GM21529 (cell line): ENCODE data around the gene UQCR11.
A peak's percentile ranks its signal among the peaks of the same experiment; 100 is the strongest.
"Not testable (repeated sequence)": the region's sequence is repeated elsewhere in the genome, so short reads cannot be mapped to it uniquely, and the experiment has no call there.

ENCODE experiments used
- ATAC-seq: cut with Tn5 transposase; IDR thresholded peaks from one replicate; pipeline ENCODE4 v1.9.1; 2021; ENCODE audit not compliant: unreplicated experiment

Gene UQCR11

GRCh38 chr19:1605236-1606137 is at the start of gene UQCR11:
UQCR11 (minus strand) TSS chr19:1605462; CDS start chr19:1605409, 53 bp downstream.
- peak; percentile 69 for ATAC-seq

- ATAC-seq = no peak
Measured at GRCh38 chr19:1654178-1654792, 49.0 kb upstream of the UQCR11 start.

GRCh38 chr19:1653300-1653628 is 48.0 kb upstream of the UQCR11 start:
- ATAC-seq = no peak

DNA sequence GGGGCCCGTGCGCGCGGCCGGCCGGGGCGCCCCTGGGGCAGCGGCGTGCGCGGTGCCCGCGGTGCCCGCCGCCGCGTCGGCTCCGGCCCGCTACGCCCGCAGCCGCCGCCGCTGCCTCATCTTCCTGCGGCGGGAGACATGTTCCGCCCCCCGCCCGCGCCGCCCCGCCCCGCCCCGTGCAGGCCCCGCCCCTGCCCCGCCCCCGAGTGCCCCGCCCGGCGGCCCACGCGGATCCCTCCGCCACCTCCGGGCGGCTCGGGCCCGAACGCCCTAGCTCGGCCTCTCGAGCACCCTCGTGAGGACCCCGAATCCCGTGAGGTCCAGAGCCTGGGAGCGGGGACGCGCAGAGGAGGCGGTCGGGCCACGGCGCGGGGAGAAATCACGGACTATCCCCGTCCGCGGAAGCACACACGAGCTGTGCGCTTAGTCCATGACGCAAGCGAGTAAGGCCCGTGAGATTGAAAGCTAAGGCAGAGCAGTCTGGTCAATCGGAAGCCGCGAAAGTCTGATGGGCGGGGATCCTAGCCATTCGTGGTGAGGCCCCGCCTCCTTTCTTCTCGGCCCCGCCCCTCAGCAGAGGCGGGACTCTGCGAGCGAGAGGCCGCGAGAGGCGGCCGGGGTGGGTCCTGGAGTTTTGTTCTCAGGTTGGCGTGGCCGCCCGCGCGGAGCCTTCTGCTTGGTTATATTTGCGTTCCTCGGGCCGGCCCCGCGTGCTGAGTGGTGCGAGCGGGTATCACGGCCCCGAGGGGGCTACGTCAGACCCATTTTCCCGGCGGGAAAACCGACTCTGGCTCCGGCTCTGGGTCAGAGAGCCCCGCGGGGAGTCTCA is 47.4 kb upstream of the UQCR11 start, which contains the start of gene TCF3:
Gene TCF3 (minus strand): TSS at position 145 of the 829 bp plus-strand sequence. CDS start 2,367 bp downstream, outside the sequence.
- ATAC-seq = peak; percentile 66

- no peak for ATAC-seq
Measured at GRCh38 chr19:1651568-1652291, 46.5 kb upstream of the UQCR11 start.

DNA sequence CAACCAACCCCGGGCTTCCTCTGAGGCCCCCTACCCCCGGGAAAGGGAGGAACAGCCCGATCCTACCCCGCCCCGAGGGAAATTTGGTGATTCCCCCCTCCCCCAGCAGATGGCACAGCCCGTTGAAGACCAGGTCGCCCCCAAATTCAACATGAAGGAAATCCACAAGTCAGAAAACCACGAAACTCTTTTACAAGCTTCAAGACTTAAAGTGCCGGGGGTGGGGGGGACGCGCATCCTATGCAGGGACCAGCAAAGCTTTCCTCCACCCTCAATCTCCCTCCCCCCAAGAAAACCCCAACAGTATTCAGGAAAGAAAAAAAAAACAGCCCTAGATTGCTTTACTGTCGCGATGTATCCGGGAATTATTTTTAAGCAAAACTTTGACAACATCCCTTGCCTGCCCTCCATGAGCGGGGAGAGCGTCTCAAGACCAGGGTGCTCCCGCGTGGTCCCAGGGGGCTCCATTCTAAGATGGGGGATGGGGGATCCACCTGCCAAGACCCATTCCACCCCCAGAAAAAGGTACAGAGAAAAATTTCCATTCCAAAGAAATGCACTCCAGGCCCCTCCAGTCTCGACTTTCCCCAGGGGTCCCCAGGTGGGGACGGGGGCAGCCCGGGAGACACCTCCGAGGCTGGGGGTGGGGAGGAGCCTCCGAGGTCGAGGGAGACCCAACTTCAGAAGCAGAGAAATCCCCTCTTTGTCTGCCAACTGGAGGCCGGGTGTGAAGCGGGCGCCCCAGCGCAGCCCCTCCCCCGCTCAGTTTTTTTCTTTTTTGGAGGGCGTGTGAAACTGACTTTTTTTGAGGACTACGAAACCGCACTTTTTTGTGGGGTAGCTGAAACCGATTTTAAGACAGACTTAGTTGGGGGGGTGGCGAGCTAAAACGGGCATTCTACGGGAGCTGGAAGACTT is 45.6 kb upstream of the UQCR11 start:
- no peak for ATAC-seq

DNA sequence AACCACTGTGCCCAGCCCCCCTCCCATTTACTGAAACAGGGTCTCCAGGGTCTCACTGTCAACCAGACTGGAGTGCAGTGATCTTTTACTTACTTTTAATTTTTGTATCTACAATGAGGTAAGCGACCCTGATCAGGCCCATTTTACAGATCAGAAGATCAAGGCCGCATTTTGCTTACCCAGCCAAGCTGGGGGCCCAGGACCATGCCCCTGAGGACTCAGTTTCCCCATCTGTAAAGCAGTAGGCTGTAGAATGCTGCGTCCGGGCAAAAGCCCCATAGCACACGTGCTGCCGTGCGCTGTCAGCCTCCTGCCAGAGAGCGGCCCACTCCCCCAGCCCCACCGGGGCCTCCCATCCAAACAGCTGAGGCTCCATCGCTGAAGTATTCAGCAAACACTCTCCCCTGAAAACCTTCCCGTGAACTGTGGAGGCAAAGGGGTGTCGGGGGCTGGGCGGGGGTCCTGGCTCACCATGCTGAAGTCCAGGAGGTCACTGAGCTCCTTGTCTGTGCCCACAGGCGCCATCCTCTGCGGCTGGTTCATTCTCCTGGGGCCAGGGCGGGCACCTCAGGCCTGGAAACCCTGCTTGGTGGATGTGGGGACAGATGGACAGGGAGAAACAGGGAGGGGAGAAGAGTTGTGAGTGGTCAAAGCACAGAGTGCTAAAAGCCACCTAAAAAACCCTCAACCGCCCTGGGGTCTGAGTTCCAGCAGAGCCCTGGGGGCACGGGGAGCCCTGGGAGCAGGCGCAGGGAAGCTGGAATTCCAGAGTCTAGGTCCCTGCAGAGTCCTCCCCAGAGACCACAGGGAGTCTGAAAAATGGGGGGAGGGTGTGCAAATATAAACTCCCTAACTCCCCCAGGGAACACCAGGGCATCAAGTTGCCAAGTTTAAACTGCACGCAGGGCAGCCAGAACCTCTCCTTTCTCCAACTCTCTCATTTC is 44.7 kb upstream of the UQCR11 start:
- ATAC-seq = no peak

GRCh38 chr19:1648920-1649541 is 43.8 kb upstream of the UQCR11 start:
- ATAC-seq = peak; percentile 5

GRCh38 chr19:1648459-1648849 is 43.2 kb upstream of the UQCR11 start:
- peak; percentile 28 for ATAC-seq

DNA sequence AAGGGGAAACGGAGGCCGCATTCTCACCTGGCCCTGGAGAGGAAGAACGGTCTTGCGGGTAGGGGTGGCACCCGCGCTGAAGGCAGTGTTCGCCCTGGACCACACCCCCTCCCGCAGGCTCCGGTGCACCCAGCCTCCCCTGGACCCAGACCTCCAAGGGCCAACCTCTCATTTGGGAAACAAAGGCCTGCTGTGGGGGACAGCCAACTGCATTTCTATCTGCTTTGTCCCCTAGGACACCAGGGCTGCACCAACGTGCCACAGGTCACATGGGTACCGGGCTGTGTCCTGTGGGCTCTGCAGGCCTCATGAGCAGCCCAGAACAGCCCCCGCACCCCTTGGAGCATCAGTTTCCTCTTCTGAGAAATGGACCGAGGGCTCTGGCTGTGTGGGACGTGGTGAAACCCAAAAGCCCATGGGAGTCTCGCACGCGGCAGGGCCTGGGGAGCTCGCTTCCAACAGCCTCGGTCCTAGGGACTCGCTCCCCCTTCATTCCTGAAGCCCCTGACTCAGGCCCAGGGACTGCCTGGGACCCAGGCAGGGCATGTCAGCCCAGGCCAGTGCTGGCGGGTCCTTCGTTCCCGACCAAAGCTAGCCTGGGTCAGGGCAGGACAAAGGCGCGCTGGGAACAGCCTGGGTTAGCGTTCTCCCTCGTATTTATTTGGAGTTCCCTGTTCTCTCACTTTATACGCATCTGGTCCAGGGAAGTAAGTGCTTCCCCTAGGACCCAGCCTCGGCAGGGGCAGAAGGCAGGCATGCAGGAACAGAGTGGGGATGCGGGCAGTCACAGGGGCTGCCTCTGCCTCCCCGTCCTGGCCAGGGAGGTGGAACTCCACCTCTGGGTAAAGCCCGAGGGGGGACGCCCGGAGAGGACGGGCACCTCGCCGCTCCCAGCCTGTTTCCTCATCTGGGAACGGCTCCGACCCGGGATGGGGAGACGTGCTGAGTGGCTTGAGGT is 42.5 kb upstream of the UQCR11 start:
- ATAC-seq = peak; percentile 3

GRCh38 chr19:1646659-1647453 is 41.6 kb upstream of the UQCR11 start:
- no peak for ATAC-seq

DNA sequence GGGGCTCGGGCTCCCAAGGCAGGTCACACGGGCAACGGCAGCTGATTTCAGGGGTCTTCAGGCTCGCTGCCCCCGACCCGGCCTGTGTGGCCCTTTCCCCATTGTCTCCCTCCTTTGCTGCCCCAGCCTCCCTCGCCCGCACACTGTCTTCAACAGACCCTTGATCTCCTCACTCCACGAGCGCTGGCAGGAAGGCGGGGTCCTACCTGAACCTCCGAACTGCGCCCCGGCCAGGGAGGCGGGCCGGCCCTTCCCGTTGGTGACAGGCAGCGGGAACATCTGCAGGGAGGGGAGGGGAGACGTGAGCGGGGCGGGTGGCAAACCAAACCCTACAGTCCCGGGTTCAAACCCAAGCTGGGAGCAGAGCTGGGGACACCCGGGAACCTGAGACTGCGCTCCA is 40.9 kb upstream of the UQCR11 start:
- ATAC-seq = no peak

DNA sequence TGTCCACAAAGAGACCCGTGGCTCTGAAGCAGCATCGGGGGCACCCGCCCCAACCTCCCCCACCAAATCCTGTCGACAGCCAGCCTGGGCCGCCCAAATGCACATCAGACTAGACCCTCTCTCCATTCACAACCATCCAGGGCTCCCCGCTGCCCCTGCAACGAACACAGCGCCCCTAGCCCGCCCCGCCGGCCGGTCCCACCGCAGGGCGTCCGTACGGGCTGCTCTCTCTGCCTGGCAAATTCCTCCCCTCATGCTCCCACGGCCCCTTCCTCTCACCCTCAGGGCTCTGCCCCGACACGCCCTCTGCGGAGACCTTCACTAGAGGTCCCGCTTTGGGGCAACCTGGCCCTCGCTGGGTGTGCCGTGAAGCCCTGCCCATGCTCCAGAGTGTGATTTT is 40.0 kb upstream of the UQCR11 start:
- ATAC-seq = no peak

DNA sequence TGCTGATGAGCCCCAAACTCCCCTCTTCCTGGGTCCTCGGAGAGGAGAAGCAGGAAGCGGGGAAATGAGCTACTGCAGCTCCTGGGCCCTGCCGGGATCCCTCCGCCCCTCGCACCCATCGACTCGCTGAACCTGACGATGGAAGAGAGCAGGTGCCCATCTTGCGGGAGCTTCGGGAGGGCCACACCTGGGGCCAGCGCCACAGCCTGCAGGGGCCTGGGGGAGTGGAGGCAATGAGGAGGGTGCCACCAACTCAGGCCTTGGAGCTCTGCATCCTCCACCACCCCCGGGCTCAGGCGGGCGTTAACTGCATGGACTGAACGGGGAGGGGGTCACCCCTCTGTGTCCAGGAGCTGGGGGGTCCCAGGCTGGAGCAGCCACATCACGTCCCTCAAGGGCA is 38.8 kb upstream of the UQCR11 start:
- no peak for ATAC-seq

GRCh38 chr19:1640893-1641448 is 35.7 kb upstream of the UQCR11 start:
- not testable (repeated sequence) for ATAC-seq
